ENCODE results near the gene UNC45A.

The UNC45A gene

DNA sequence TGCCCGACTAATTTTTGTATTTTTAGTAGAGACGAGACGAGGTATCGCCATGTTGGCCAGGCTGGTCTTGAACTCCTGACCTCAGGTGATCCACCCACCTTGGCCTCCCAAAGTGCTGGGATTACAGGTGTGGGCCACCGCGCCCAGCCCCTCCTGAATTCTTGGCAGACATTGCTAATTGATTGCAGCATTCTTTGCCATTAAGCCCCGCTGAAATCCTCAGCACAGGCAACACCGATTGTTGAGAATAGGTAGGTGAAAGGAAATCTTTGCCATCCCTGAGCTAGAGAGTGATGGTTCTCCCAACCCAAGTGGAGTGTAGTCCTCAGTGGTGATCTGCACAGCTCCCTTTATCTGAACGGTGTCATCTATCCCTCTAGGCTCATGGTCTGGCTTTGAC is 30.3 kb upstream of the UNC45A start:
- no peak overlapping the region for H2AK5ac ChIP-seq (ENCODE audit: low read length, severe bottlenecking)
- H3K4ac ChIP-seq (ENCODE audit: low read depth in 1 of 2, low read length in 2 of 2), result no peak overlapping the region
- H3K36me3 ChIP-seq (ENCODE audit: control insufficient read depth in 1 of 2, insufficient read depth in 2 of 2, low read depth in 1 of 2, low read length in 2 of 2), result peaks cover 30 to 38% of the 10 kb centered on the region in 2 experiments
- no peaks in the 10 kb centered on the region for H3K27me3 ChIP-seq (ENCODE audit: control insufficient read depth in 1 of 2, insufficient read depth in 1 of 2, low read length in 2 of 2)
- H3K4me3 ChIP-seq (ENCODE audit: insufficient read depth in 1 of 2, low read depth in 1 of 2, low read length in 2 of 2), result no peak overlapping the region
- no peak overlapping the region for H2BK12ac ChIP-seq (ENCODE audit: low read length in 2 of 2)
- peaks cover 7% of the 10 kb centered on the region for H3K79me1 ChIP-seq (replicated peaks; ENCODE audit: low read length, poor library complexity, severe bottlenecking)
- H2BK5ac ChIP-seq (ENCODE audit: low read depth, low read length, poor library complexity, severe bottlenecking), result no peak overlapping the region
- WGBS, result 99% methylated on average over 9 of the region's 9 CpGs
- no peak overlapping the region for H3K23ac ChIP-seq (ENCODE audit: low read length in 2 of 2)
- peaks cover 9% of the 10 kb centered on the region for H3K4me1 ChIP-seq (ENCODE audit: control insufficient read depth, insufficient read depth, low read depth, low read length)
- no peak for DNase-seq
- H3K27ac ChIP-seq (ENCODE audit: low read length, poor library complexity, severe bottlenecking), result no peak overlapping the region
- no peak overlapping the region for H3K9ac ChIP-seq (ENCODE audit: low read length)
- no peak overlapping the region for H4K91ac ChIP-seq (ENCODE audit: low read length)
- no peak overlapping the region for H2BK15ac ChIP-seq (ENCODE audit: low read depth, poor library complexity, severe bottlenecking)
- no peak overlapping the region for H3K14ac ChIP-seq (ENCODE audit: low read length in 2 of 2)
- no peaks in the 10 kb centered on the region for H3K9me3 ChIP-seq (ENCODE audit: control insufficient read depth, low read length)
- H2AFZ ChIP-seq (ENCODE audit: low read depth, low read length), result no peak overlapping the region
- no peak overlapping the region for H3K18ac ChIP-seq (ENCODE audit: low read depth in 1 of 2, low read length in 2 of 2)
- no peak overlapping the region for H4K8ac ChIP-seq (ENCODE audit: low read length)
- no peak overlapping the region for H3K4me2 ChIP-seq (ENCODE audit: low read length, poor library complexity, severe bottlenecking)
- no peak overlapping the region for H2BK120ac ChIP-seq (ENCODE audit: low read depth, low read length)

DNA sequence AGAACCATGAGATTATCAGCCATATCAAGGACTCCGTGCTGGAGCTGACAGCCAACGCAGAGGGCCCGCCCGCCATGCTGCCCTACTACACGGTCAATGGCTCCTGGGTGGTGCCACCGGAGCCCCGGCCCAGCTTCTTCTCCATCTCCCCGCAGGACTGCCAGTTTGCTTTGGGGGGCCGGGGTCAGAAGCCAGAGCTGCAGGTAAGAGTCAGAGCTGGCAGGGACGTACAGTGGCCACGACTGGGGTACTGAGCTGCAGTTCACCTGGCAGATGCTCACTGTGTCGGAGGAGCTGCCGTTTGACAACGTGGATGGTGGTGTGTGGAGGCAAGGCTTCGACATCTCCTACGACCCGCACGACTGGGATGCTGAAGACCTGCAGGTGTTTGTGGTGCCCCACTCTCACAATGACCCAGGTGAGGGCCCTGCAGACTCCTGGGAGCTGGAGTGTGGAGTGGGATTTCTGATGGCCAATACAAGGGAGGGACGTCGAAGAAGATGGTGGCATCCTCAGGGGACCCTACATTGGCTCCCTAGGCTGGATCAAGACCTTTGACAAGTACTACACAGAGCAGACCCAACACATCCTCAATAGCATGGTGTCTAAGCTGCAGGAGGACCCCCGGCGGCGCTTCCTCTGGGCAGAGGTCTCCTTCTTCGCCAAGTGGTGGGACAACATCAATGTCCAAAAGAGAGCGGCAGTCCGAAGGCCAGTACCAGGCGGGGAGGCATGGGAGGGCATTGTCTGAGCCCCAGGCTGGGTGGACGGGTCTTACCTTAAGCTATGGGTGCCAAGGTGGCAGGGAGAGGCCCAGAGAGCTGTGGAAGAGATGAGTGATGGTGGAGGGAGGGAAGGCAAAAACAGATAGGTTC is 29.5 kb upstream of the UNC45A start:
- H2AK5ac ChIP-seq (ENCODE audit: low read length, severe bottlenecking), result no peak overlapping the region
- H4K8ac ChIP-seq (ENCODE audit: low read length), result no peak overlapping the region
- DNase-seq, result no peak
- H3K9me3 ChIP-seq (ENCODE audit: control insufficient read depth, low read length), result no peaks in the 10 kb centered on the region
- H3K27ac ChIP-seq (ENCODE audit: low read length, poor library complexity, severe bottlenecking), result no peak overlapping the region
- H3K4ac ChIP-seq (ENCODE audit: low read depth in 1 of 2, low read length in 2 of 2), result no peak overlapping the region
- no peak overlapping the region for H3K23ac ChIP-seq (ENCODE audit: low read length in 2 of 2)
- 98% methylated on average over 28 of the region's 28 CpGs for WGBS
- H2BK120ac ChIP-seq (ENCODE audit: low read depth, low read length), result no peak overlapping the region
- no peak overlapping the region for H3K9ac ChIP-seq (ENCODE audit: low read length)
- no peak overlapping the region for H3K4me2 ChIP-seq (ENCODE audit: low read length, poor library complexity, severe bottlenecking)
- H3K18ac ChIP-seq (ENCODE audit: low read depth in 1 of 2, low read length in 2 of 2), result no peak overlapping the region
- H2BK15ac ChIP-seq (ENCODE audit: low read depth, poor library complexity, severe bottlenecking), result no peak overlapping the region
- H3K79me1 ChIP-seq (replicated peaks; ENCODE audit: low read length, poor library complexity, severe bottlenecking), result peaks cover 7% of the 10 kb centered on the region
- H3K14ac ChIP-seq (ENCODE audit: low read length in 2 of 2), result no peak overlapping the region
- no peak overlapping the region for H2AFZ ChIP-seq (ENCODE audit: low read depth, low read length)
- no peak overlapping the region for H2BK5ac ChIP-seq (ENCODE audit: low read depth, low read length, poor library complexity, severe bottlenecking)
- H3K27me3 ChIP-seq (ENCODE audit: control insufficient read depth in 1 of 2, insufficient read depth in 1 of 2, low read length in 2 of 2), result no peaks in the 10 kb centered on the region
- H3K4me3 ChIP-seq (ENCODE audit: insufficient read depth in 1 of 2, low read depth in 1 of 2, low read length in 2 of 2), result no peak overlapping the region
- peaks cover 9% of the 10 kb centered on the region for H3K4me1 ChIP-seq (ENCODE audit: control insufficient read depth, insufficient read depth, low read depth, low read length)
- no peak overlapping the region for H4K91ac ChIP-seq (ENCODE audit: low read length)
- H3K36me3 ChIP-seq (ENCODE audit: control insufficient read depth in 1 of 2, insufficient read depth in 2 of 2, low read depth in 1 of 2, low read length in 2 of 2), result peaks cover 38 to 46% of the 10 kb centered on the region in 2 experiments
- no peak overlapping the region for H2BK12ac ChIP-seq (ENCODE audit: low read length in 2 of 2)

DNA sequence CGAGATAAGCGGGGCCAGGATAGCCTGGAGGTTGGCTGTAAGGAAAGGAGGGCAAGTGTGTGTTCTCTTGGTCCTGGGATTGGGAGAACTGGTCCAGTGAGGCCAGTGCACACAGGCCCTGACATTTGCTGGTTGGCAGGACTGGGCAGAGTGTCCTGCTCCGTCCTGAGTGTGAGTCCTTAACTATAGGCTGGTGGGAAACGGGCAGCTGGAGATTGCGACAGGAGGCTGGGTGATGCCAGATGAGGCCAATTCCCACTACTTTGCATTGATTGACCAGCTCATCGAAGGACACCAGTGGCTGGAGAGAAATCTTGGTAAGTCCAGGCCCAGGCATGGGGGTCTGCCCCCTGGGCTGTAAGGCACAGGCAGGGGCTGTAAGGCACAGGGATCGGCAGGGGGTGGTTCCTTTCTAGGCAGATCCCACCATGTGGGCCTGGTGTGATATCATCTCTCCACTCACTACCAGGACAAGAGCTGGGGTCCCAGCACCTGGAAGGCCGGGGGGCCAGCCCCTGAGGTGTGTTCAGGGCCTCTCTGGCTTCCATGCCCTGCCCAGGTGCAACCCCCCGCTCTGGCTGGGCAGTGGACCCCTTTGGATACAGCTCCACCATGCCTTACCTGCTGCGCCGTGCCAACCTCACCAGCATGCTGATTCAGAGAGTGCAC is 28.8 kb upstream of the UNC45A start:
- Histone ChIP-seq H3K9me3 (ENCODE audit: control insufficient read depth, low read length) (no peaks in the 10 kb centered on the region), H4K8ac (ENCODE audit: low read length) (no peak overlapping the region), H2AFZ (ENCODE audit: low read depth, low read length) (no peak overlapping the region), H3K27me3 (ENCODE audit: control insufficient read depth in 1 of 2, insufficient read depth in 1 of 2, low read length in 2 of 2) (no peaks in the 10 kb centered on the region), H2BK120ac (ENCODE audit: low read depth, low read length) (no peak overlapping the region), H4K91ac (ENCODE audit: low read length) (no peak overlapping the region), H2BK5ac (ENCODE audit: low read depth, low read length, poor library complexity, severe bottlenecking) (no peak overlapping the region), H2AK5ac (ENCODE audit: low read length, severe bottlenecking) (no peak overlapping the region), H3K14ac (ENCODE audit: low read length in 2 of 2) (no peak overlapping the region), H3K4ac (ENCODE audit: low read depth in 1 of 2, low read length in 2 of 2) (no peak overlapping the region), H3K27ac (ENCODE audit: low read length, poor library complexity, severe bottlenecking) (no peak overlapping the region), H3K18ac (ENCODE audit: low read depth in 1 of 2, low read length in 2 of 2) (no peak overlapping the region), H3K4me2 (ENCODE audit: low read length, poor library complexity, severe bottlenecking) (no peak overlapping the region), H2BK12ac (ENCODE audit: low read length in 2 of 2) (no peak overlapping the region), H3K4me1 (ENCODE audit: control insufficient read depth, insufficient read depth, low read depth, low read length) (peaks cover 9% of the 10 kb centered on the region), H3K9ac (ENCODE audit: low read length) (no peak overlapping the region), H3K36me3 (ENCODE audit: control insufficient read depth in 1 of 2, insufficient read depth in 2 of 2, low read depth in 1 of 2, low read length in 2 of 2) (peaks cover 46 to 54% of the 10 kb centered on the region in 2 experiments), H3K23ac (ENCODE audit: low read length in 2 of 2) (no peak overlapping the region), H2BK15ac (ENCODE audit: low read depth, poor library complexity, severe bottlenecking) (no peak overlapping the region), H3K4me3 (ENCODE audit: insufficient read depth in 1 of 2, low read depth in 1 of 2, low read length in 2 of 2) (no peak overlapping the region), H3K79me1 (replicated peaks; ENCODE audit: low read length, poor library complexity, severe bottlenecking) (peaks cover 7% of the 10 kb centered on the region)
- DNase-seq, result no peak
- 97% methylated on average over 11 of the region's 11 CpGs for WGBS

DNA sequence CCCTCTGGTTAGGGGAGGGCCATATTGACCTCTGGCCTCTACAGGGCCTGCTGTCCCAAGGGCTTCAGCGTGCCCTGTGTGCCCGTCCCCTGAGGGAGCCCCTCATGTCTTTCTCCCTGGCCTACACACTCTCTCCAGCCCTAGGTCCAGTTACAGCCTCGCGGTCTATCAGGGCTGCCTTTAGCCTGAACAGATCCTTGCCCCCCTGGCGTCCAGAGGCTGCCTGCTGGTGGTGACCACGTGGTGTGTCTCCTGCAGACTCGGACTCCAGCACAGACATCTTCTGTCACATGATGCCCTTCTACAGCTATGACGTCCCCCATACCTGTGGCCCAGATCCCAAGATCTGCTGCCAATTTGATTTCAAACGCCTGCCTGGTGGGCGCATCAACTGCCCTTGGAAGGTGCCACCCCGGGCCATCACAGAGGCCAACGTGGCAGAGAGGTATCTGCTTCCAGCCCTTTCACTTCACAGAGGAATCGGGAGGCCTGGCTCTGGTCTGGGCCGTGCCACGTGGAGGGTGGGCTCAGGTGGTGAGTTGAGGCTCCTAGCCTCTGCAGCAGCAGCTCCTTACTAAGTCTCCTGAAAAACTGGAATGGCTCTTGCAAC is 27.9 kb upstream of the UNC45A start:
- peaks cover 8% of the 10 kb centered on the region for H3K4me1 ChIP-seq (ENCODE audit: control insufficient read depth, insufficient read depth, low read depth, low read length)
- no peak overlapping the region for H4K91ac ChIP-seq (ENCODE audit: low read length)
- H3K4ac ChIP-seq (ENCODE audit: low read depth in 1 of 2, low read length in 2 of 2), result no peak overlapping the region
- H3K14ac ChIP-seq (ENCODE audit: low read length in 2 of 2), result no peak overlapping the region
- H3K4me2 ChIP-seq (ENCODE audit: low read length, poor library complexity, severe bottlenecking), result no peak overlapping the region
- H3K4me3 ChIP-seq (ENCODE audit: insufficient read depth in 1 of 2, low read depth in 1 of 2, low read length in 2 of 2), result no peak overlapping the region
- no peak overlapping the region for H2BK15ac ChIP-seq (ENCODE audit: low read depth, poor library complexity, severe bottlenecking)
- H2AFZ ChIP-seq (ENCODE audit: low read depth, low read length), result no peak overlapping the region
- H3K27me3 ChIP-seq (ENCODE audit: control insufficient read depth in 1 of 2, insufficient read depth in 1 of 2, low read length in 2 of 2), result no peaks in the 10 kb centered on the region
- 84% methylated on average over 15 of the region's 15 CpGs for WGBS
- no peaks in the 10 kb centered on the region for H3K9me3 ChIP-seq (ENCODE audit: control insufficient read depth, low read length)
- H2BK5ac ChIP-seq (ENCODE audit: low read depth, low read length, poor library complexity, severe bottlenecking), result no peak overlapping the region
- H3K27ac ChIP-seq (ENCODE audit: low read length, poor library complexity, severe bottlenecking), result no peak overlapping the region
- peaks cover 7% of the 10 kb centered on the region for H3K79me1 ChIP-seq (replicated peaks; ENCODE audit: low read length, poor library complexity, severe bottlenecking)
- H3K18ac ChIP-seq (ENCODE audit: low read depth in 1 of 2, low read length in 2 of 2), result no peak overlapping the region
- DNase-seq, result no peak
- H2BK12ac ChIP-seq (ENCODE audit: low read length in 2 of 2), result no peak overlapping the region
- H3K36me3 ChIP-seq (ENCODE audit: control insufficient read depth in 1 of 2, insufficient read depth in 2 of 2, low read depth in 1 of 2, low read length in 2 of 2), result peaks cover 54 to 61% of the 10 kb centered on the region in 2 experiments
- H3K9ac ChIP-seq (ENCODE audit: low read length), result peak overlapping the region; percentile 45
- H4K8ac ChIP-seq (ENCODE audit: low read length), result no peak overlapping the region
- H3K23ac ChIP-seq (ENCODE audit: low read length in 2 of 2), result no peak overlapping the region
- no peak overlapping the region for H2BK120ac ChIP-seq (ENCODE audit: low read depth, low read length)
- no peak overlapping the region for H2AK5ac ChIP-seq (ENCODE audit: low read length, severe bottlenecking)
